HG02981 (cell line): Measurements from ENCODE around the gene SEPTIN5.
"Not testable (repeated sequence)": the region's sequence is repeated elsewhere in the genome, so short reads cannot be mapped to it uniquely, and the experiment has no call there.

Experiments
- ATAC-seq: cut with Tn5 transposase; IDR thresholded peaks from one replicate; pipeline ENCODE4 v1.9.1; 2021; ENCODE audit warnings: mild to moderate bottlenecking, moderate library complexity; ENCODE audit not compliant: unreplicated experiment

The SEPTIN5 gene

GRCh38 chr22:19720150-19720827, 6.0 kb downstream of the SEPTIN5 start:
- no peak for ATAC-seq

- no peak for ATAC-seq
Measured at GRCh38 chr22:19720999-19721329, 6.7 kb downstream of the SEPTIN5 start.

GRCh38 chr22:19721330-19722177, 7.3 kb downstream of the SEPTIN5 start:
- no peak for ATAC-seq

GRCh38 chr22:19722178-19722981, 8.1 kb downstream of the SEPTIN5 start:
- ATAC-seq, result no peak

- no peak for ATAC-seq
Measured at GRCh38 chr22:19722982-19723231, 8.6 kb downstream of the SEPTIN5 start.

- no peak for ATAC-seq
Measured at GRCh38 chr22:19723232-19723982, 9.1 kb downstream of the SEPTIN5 start, which contains the start of gene GP1BB. Gene GP1BB (plus strand): TSS chr22:19723539. CDS start chr22:19723570, 31 bp downstream.

- no peak for ATAC-seq
Measured at GRCh38 chr22:19723983-19724827, 9.9 kb downstream of the SEPTIN5 start.

- no peak for ATAC-seq
Measured at GRCh38 chr22:19724927-19725661, 10.8 kb downstream of the SEPTIN5 start.

- not testable (repeated sequence) for ATAC-seq
Measured at GRCh38 chr22:19726064-19726788, 11.9 kb downstream of the SEPTIN5 start.

- ATAC-seq, result no peak
Measured at GRCh38 chr22:19727310-19728150, 13.2 kb downstream of the SEPTIN5 start.

- ATAC-seq, result no peak
Measured at GRCh38 chr22:19728271-19728670, 14.0 kb downstream of the SEPTIN5 start.

- ATAC-seq, result no peak
Measured at GRCh38 chr22:19728836-19729235, 14.5 kb downstream of the SEPTIN5 start.

GRCh38 chr22:19729507-19729906, 15.2 kb downstream of the SEPTIN5 start:
- no peak for ATAC-seq

- no peak for ATAC-seq
Measured at GRCh38 chr22:19730198-19730597, 15.9 kb downstream of the SEPTIN5 start.

GRCh38 chr22:19730655-19731360, 16.5 kb downstream of the SEPTIN5 start:
- peak; percentile 56 for ATAC-seq

GRCh38 chr22:19731361-19732135, 17.2 kb downstream of the SEPTIN5 start:
- no peak for ATAC-seq
